ENCODE measurements around the gene GPC6.

DNA sequence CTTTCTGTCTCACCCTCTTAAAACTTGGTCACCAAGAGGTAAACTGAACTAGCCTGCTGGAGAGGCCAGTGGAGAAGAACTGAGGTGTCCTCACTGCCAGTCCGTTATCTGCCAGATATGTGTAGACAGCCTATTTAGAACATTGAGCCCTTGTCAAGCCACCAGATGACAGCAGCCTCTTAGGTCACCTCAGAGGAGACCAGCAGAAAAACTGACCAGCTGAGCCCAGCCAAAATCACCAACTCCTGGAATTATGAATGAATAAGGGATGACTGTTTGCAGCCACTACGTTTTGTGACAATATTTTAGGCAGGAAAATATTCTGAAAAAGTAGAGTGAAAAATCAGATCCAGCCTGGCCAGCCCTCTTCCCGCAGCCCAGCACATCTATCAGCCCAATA, 739.0 kb downstream of the GPC6 start:
- no peak for TF ChIP-seq SRF (IDR thresholded peaks at IDR 0.05; ENCODE audit: low read depth)
- TF ChIP-seq, protein P1, sequence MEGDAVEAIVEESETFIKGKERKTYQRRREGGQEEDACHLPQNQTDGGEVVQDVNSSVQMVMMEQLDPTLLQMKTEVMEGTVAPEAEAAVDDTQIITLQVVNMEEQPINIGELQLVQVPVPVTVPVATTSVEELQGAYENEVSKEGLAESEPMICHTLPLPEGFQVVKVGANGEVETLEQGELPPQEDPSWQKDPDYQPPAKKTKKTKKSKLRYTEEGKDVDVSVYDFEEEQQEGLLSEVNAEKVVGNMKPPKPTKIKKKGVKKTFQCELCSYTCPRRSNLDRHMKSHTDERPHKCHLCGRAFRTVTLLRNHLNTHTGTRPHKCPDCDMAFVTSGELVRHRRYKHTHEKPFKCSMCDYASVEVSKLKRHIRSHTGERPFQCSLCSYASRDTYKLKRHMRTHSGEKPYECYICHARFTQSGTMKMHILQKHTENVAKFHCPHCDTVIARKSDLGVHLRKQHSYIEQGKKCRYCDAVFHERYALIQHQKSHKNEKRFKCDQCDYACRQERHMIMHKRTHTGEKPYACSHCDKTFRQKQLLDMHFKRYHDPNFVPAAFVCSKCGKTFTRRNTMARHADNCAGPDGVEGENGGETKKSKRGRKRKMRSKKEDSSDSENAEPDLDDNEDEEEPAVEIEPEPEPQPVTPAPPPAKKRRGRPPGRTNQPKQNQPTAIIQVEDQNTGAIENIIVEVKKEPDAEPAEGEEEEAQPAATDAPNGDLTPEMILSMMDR (IDR thresholded peaks at IDR 0.05 in 2 of 3, conservative IDR thresholded peaks at IDR 0.05 in 1 of 3; ENCODE audit: borderline replicate concordance in 1 of 3, insufficient read depth in 1 of 3, low read depth in 2 of 3, low read length in 2 of 3), result no peak
- TF ChIP-seq POLR2A (IDR thresholded peaks at IDR 0.05; ENCODE audit: borderline replicate concordance, extremely low read depth, insufficient read depth, insufficient read length), result no peak
- TF ChIP-seq, protein P2, sequence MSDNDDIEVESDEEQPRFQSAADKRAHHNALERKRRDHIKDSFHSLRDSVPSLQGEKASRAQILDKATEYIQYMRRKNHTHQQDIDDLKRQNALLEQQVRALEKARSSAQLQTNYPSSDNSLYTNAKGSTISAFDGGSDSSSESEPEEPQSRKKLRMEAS (IDR thresholded peaks at IDR 0.05), result no peak
- no peak for TF ChIP-seq JUND (IDR thresholded peaks at IDR 0.05)
